Testis (tissue), 2 donors: ENCODE measurements around the gene PCDHB4.

ENCODE experiments used
- POLR2A ChIP-seq: fragments of 450-650 bp; IDR thresholded peaks from one replicate; pipeline ENCODE4 v1.6.1; 2017; ENCODE audit warnings: antibody characterized with exemption, mild to moderate bottlenecking, moderate library complexity
- TF ChIP-seq, protein P1 (sequence below), 3 experiments: fragments of 450-650 bp in 2 of 3; fragments of 200-600 bp in 1 of 3; sonication (generic) in 1 of 3; IDR thresholded peaks; one replicate each; pipeline ENCODE4 v1.5.1; 2016 to 2019; ENCODE audit warnings: antibody characterized with exemption in 3 of 3, mild to moderate bottlenecking in 2 of 3, moderate library complexity in 1 of 3

DNA sequence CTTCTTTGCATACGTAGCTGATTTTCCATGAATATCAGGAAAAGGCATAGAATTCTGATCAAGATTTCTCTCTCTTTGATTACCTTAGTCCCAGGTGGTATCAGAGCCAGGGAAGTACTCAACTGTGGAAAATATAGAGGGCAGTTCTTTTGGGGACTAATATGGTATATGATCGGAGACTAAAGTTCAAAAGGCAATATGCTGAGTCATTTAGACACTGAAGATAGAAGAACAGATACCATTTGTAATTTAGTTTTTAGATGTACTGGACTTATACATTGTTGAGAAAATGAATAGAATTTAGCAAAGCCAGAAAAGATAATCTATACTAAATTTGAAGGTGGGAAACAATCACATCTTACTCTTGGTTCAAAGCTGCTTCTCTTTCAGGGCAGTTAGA, 16.3 kb upstream of the PCDHB4 start:
- TF ChIP-seq, protein P1, sequence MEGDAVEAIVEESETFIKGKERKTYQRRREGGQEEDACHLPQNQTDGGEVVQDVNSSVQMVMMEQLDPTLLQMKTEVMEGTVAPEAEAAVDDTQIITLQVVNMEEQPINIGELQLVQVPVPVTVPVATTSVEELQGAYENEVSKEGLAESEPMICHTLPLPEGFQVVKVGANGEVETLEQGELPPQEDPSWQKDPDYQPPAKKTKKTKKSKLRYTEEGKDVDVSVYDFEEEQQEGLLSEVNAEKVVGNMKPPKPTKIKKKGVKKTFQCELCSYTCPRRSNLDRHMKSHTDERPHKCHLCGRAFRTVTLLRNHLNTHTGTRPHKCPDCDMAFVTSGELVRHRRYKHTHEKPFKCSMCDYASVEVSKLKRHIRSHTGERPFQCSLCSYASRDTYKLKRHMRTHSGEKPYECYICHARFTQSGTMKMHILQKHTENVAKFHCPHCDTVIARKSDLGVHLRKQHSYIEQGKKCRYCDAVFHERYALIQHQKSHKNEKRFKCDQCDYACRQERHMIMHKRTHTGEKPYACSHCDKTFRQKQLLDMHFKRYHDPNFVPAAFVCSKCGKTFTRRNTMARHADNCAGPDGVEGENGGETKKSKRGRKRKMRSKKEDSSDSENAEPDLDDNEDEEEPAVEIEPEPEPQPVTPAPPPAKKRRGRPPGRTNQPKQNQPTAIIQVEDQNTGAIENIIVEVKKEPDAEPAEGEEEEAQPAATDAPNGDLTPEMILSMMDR (IDR thresholded peaks at IDR 0.05): no peak
- TF ChIP-seq POLR2A: no peak
